PC-9 (cell line): ENCODE data around the gene USP27X.

Experiments used
- CTCF ChIP-seq: fragments of 200-600 bp; sonication (generic); conservative IDR thresholded peaks from 2 replicates; pipeline ENCODE4 v1.6.1; 2017; ENCODE audit warnings: mixed run types, antibody characterized with exemption, mild to moderate bottlenecking, moderate library complexity
- EZH2 ChIP-seq: fragments of 200-600 bp; sonication (generic); IDR thresholded peaks from 2 replicates; pipeline ENCODE4 v1.8.0; 2017; ENCODE audit warnings: antibody characterized with exemption, low read depth

GRCh38 chrX:49853661-49854060, 25.6 kb upstream of the USP27X start:
- no peak for TF ChIP-seq CTCF
- no peak for TF ChIP-seq EZH2
